MCF 10A (cell line): ENCODE results near the gene G0S2. TPM values are rescaled to one million over a fixed set of nuclear protein-coding genes. Genes with fewer than 3 reads are reported as not detected.

Experiments used
- BruUV-seq: library from RNA; stranded (reverse); fragments of 400-500 nt; replicated peaks from 2 replicates; lab custom pipeline; 2021; lab: Mats Ljungman, UMichigan
- CTCF ChIA-PET: fragments of 300-600 bp; sonication (Branson Sonifier 250); formaldehyde crosslinking; extraction: SDS; loops from one replicate; lab custom pipeline; 2021; ENCODE audit warnings: antibody characterized with exemption, inconsistent platforms; lab: Yijun Ruan, JAX
- POLR2A ChIA-PET: fragments of 300-600, 350-650 bp; sonication (Branson Sonifier 250); formaldehyde crosslinking; extraction: SDS; loops from one replicate; lab custom pipeline; 2020; ENCODE audit warnings: antibody characterized with exemption, inconsistent platforms; lab: Yijun Ruan, JAX
- DNase-seq: peaks from one replicate; pipeline ENCODE4 v3.0.0-alpha.2; 2018; ENCODE audit not compliant: unreplicated experiment
- H3K27ac Mint-ChIP-seq: one replicate; pipeline ENCODE4 v1.8.0; 2022; ENCODE audit warnings: mild to moderate bottlenecking, low read depth, mixed read lengths; ENCODE audit not compliant: unreplicated experiment
- H3K27me3 Mint-ChIP-seq: one replicate; pipeline ENCODE4 v1.8.0; 2022; ENCODE audit warnings: mixed read lengths; ENCODE audit not compliant: insufficient read depth, unreplicated experiment
- H3K36me3 Mint-ChIP-seq: one replicate; pipeline ENCODE4 v1.8.0; 2022; ENCODE audit warnings: mild to moderate bottlenecking, moderate library complexity, mixed read lengths; ENCODE audit not compliant: insufficient read depth, unreplicated experiment
- H3K4me1 Mint-ChIP-seq: one replicate; pipeline ENCODE4 v1.8.0; 2022; ENCODE audit warnings: mixed read lengths; ENCODE audit not compliant: insufficient read depth, unreplicated experiment
- H3K4me3 Mint-ChIP-seq: one replicate; pipeline ENCODE4 v1.8.0; 2022; ENCODE audit warnings: mild to moderate bottlenecking, moderate library complexity, mixed read lengths; ENCODE audit not compliant: unreplicated experiment
- H3K9me3 Mint-ChIP-seq: one replicate; pipeline ENCODE4 v1.8.0; 2022; ENCODE audit warnings: mixed read lengths; ENCODE audit not compliant: unreplicated experiment
- CTCF ChIP-seq: fragments of 200-600 bp; IDR thresholded peaks from one replicate; pipeline ENCODE4 v1.8.0; 2022; ENCODE audit warnings: antibody characterized with exemption, mild to moderate bottlenecking; ENCODE audit not compliant: unreplicated experiment
- intact Hi-C: fragments of 100-400 bp; cut with micrococcal nuclease; formaldehyde crosslinking; loops from 2 replicates; pipeline ENCODE4 v1.14.1; 2022
- total RNA-seq: library from RNA; stranded (reverse); gene quantifications from 2 replicates; pipeline ENCODE4 v1.2.3, GENCODE V29; 2022

The G0S2 gene
- total RNA-seq, 1 experiment from 2014 or later = not detected

GRCh38 chr1:209723756-209724693, 48.8 kb downstream of the G0S2 start:
- CTCF ChIA-PET = interaction anchor here (0.5 to 16.7 kb wide), 9 partner anchors 10 to 406 kb away, joined by 3 to 227 read pairs (median 4); partner anchors contain the start of gene G0S2
- Mint-ChIP-seq H3K36me3 (no peaks in the 10 kb centered on the region), H3K4me3 (no peak overlapping the region), H3K27ac (no peak overlapping the region), H3K4me1 (no peaks in the 10 kb centered on the region), H3K27me3 (no peaks in the 10 kb centered on the region), H3K9me3 (no peaks in the 10 kb centered on the region)
- POLR2A ChIA-PET = interaction anchor here (1.4 to 1.9 kb wide), 4 partner anchors 11 to 69 kb away, joined by 3 to 7 read pairs (median 4); no protein-coding TSS in a partner anchor
- no peak for TF ChIP-seq CTCF
- intact Hi-C loops = no loop called here
- no peak for DNase-seq
- no TSS peak for BruUV-seq

Other genes with a start within 250 kb of the G0S2 start
- gene CAMK1G, start 91.7 kb upstream of the G0S2 start, total RNA-seq = not detected in 2 replicates
- gene LAMB3, start 23.0 kb upstream of the G0S2 start, total RNA-seq = 999 and 1,572 TPM in 2 replicates
- gene HSD11B1, start 29.4 kb downstream of the G0S2 start, total RNA-seq = 0.21 and 0.39 TPM in 2 replicates
- not detected in 2 replicates for gene TRAF3IP3, start 80.6 kb downstream of the G0S2 start, total RNA-seq
- 6.8 and 7.1 TPM in 2 replicates for gene C1orf74, start 109.1 kb downstream of the G0S2 start, total RNA-seq
- 87.8 and 106 TPM in 2 replicates for gene IRF6, start 130.7 kb downstream of the G0S2 start, total RNA-seq
- 20.4 and 23.8 TPM in 2 replicates for gene UTP25, start 152.6 kb downstream of the G0S2 start, total RNA-seq